Liver (tissue), 9 donors: ENCODE measurements around the gene SYNJ1. TPM values are rescaled to one million over a fixed set of nuclear protein-coding genes. Genes with fewer than 3 reads are reported as not detected.

ENCODE experiments used
- DNase-seq: peaks from one replicate; pipeline ENCODE4 v3.0.0-alpha.2; 2017; ENCODE audit warnings: low spot score
- H3K27ac ChIP-seq, 2 donors: one replicate each; pipeline ENCODE4 v1.7.0; 2013; ENCODE audit warnings: inconsistent platforms in 2 of 2, low read length in 2 of 2, control low read depth in 1 of 2, low read depth in 1 of 2, mild to moderate bottlenecking in 1 of 2
- H3K27me3 ChIP-seq, 4 donors: one replicate each; pipeline versions ENCODE4 v1.6.1 to v1.7.0; 2013; ENCODE audit warnings: low read length in 3 of 4, inconsistent platforms in 1 of 4, mild to moderate bottlenecking in 1 of 4, moderate library complexity in 1 of 4; ENCODE audit not compliant: control insufficient read depth in 4 of 4, insufficient read depth in 4 of 4
- H3K36me3 ChIP-seq, 4 donors: one replicate each; pipeline versions ENCODE4 v1.6.1 to v1.7.0; 2013; ENCODE audit warnings: low read length in 3 of 4, mild to moderate bottlenecking in 3 of 4, low read depth in 1 of 4, moderate library complexity in 1 of 4; ENCODE audit not compliant: control insufficient read depth in 4 of 4, insufficient read depth in 3 of 4
- H3K4me1 ChIP-seq, 4 donors: one replicate each; pipeline versions ENCODE4 v1.6.1 to v1.7.0; 2013; ENCODE audit warnings: low read length in 3 of 4, mild to moderate bottlenecking in 3 of 4, moderate library complexity in 1 of 4; ENCODE audit not compliant: control insufficient read depth in 4 of 4, insufficient read depth in 4 of 4
- H3K4me3 ChIP-seq, 3 donors: one replicate each; pipeline versions ENCODE4 v1.6.1 to v1.7.0; 2013; ENCODE audit warnings: low read length in 3 of 3, control low read depth in 1 of 3, low read depth in 1 of 3, mild to moderate bottlenecking in 1 of 3
- H3K9ac ChIP-seq, 2 donors: one replicate each; pipeline ENCODE4 v1.7.0; 2013; ENCODE audit warnings: low read length in 2 of 2, mild to moderate bottlenecking in 2 of 2, moderate library complexity in 2 of 2, control low read depth in 1 of 2, low read depth in 1 of 2
- H3K9me3 ChIP-seq, 4 donors: one replicate each; pipeline versions ENCODE4 v1.6.1 to v1.7.0; 2013; ENCODE audit warnings: low read length in 3 of 4; ENCODE audit not compliant: control insufficient read depth in 4 of 4
- EGR1 ChIP-seq, 2 donors: IDR thresholded peaks; 2 replicates each; pipeline ENCODE4 v1.6.1; 2016 to 2018; ENCODE audit warnings: antibody characterized with exemption in 2 of 2, low read depth in 2 of 2
- FOXA1 ChIP-seq: IDR thresholded peaks from 2 replicates; pipeline ENCODE4 v1.6.1; 2016; ENCODE audit warnings: antibody characterized with exemption
- FOXA2 ChIP-seq: IDR thresholded peaks from 2 replicates; pipeline ENCODE4 v1.6.1; 2016; ENCODE audit warnings: antibody characterized with exemption
- GABPA ChIP-seq, 2 donors: IDR thresholded peaks in 1 of 2; conservative IDR thresholded peaks in 1 of 2; 2 replicates each; pipeline ENCODE4 v1.6.1; 2016; ENCODE audit warnings: antibody characterized with exemption in 2 of 2, mild to moderate bottlenecking in 1 of 2, moderate library complexity in 1 of 2
- HNF4G ChIP-seq: IDR thresholded peaks from 2 replicates; pipeline ENCODE4 v1.6.1; 2016; ENCODE audit warnings: antibody characterized with exemption
- JUND ChIP-seq, 2 donors: IDR thresholded peaks; 2 replicates each; pipeline ENCODE4 v1.6.1; 2016; ENCODE audit warnings: antibody characterized with exemption in 2 of 2
- NR2F2 ChIP-seq: IDR thresholded peaks from 2 replicates; pipeline ENCODE4 v1.6.1; 2016; ENCODE audit warnings: antibody characterized with exemption
- RAD21 ChIP-seq, 2 donors: IDR thresholded peaks; 2 replicates each; pipeline ENCODE4 v1.6.1; 2016; ENCODE audit warnings: antibody characterized with exemption in 2 of 2, mild to moderate bottlenecking in 2 of 2
- REST ChIP-seq: IDR thresholded peaks from 2 replicates; pipeline ENCODE4 v1.6.1; 2016; ENCODE audit warnings: antibody characterized with exemption, mild to moderate bottlenecking
- RXRA ChIP-seq, 2 donors: IDR thresholded peaks; 2 replicates each; pipeline ENCODE4 v1.6.1; 2017 to 2018; ENCODE audit warnings: antibody characterized with exemption in 2 of 2, mild to moderate bottlenecking in 1 of 2
- SP1 ChIP-seq: IDR thresholded peaks from 2 replicates; pipeline ENCODE4 v1.6.1; 2018; ENCODE audit warnings: antibody characterized with exemption, mild to moderate bottlenecking
- TAF1 ChIP-seq: conservative IDR thresholded peaks from 2 replicates; pipeline ENCODE4 v1.6.1; 2016; ENCODE audit warnings: antibody characterized with exemption, mild to moderate bottlenecking
- YY1 ChIP-seq: IDR thresholded peaks from 2 replicates; pipeline ENCODE4 v1.6.1; 2016; ENCODE audit warnings: antibody characterized with exemption, mild to moderate bottlenecking
- WGBS: extraction: QIAGEN DNeasy Blood & Tissue Kit; methylation state at CpG from one replicate; pipeline ENCODE4 v1.1.7; 2013; 5-methylcytosine and 5-hydroxymethylcytosine counted together
- polyA plus RNA-seq, 2 donors: library from polyadenylated mRNA; stranded (reverse) in 1 of 2; unstranded in 1 of 2; fragments of 200-250 nt in 1 of 2; fragments of >200 nt in 1 of 2; fragmentation: Nextera tagmentation in 1 of 2; extraction: Ambion mirVana in 1 of 2; gene quantifications; one replicate each; pipeline versions ENCODE4 v1.2.1 to v1.2.3, GENCODE V29; 2013 to 2015
- total RNA-seq, 2 donors: library from RNA; depleted of rRNA; stranded (reverse); fragments of >200 nt; gene quantifications; one replicate each; pipeline ENCODE4 v1.2.3, GENCODE V29; 2014
- TF ChIP-seq, protein P1 (sequence below): IDR thresholded peaks from 2 replicates; pipeline ENCODE4 v1.6.1; 2016; ENCODE audit warnings: antibody characterized with exemption
- TF ChIP-seq, protein P2 (sequence below): IDR thresholded peaks from 2 replicates; pipeline ENCODE4 v1.6.1; 2016; ENCODE audit warnings: antibody characterized with exemption
- TF ChIP-seq, protein P3 (sequence below): IDR thresholded peaks from 2 replicates; pipeline ENCODE4 v1.6.1; 2016; ENCODE audit warnings: antibody characterized with exemption
- donor health status: healthy.
- donor health status: healthy.
- donor health status: healthy.
- donor health status: healthy.
- donor health status: healthy.

The SYNJ1 gene
- total and polyA plus RNA-seq, 4 donors = 2.5 to 7.2 (median 5.0) TPM

GRCh38 chr21:32733990-32734613, 6.3 kb upstream of the SYNJ1 start:
- DNase-seq = no peak
- Histone ChIP-seq H3K36me3 (peaks cover 0 to 21% (median 10%) of the 10 kb centered on the region in 4 donors), H3K9me3 (no peaks in the 10 kb centered on the region), H3K4me3 (no peak overlapping the region), H3K27ac (no peak overlapping the region), H3K9ac (no peak overlapping the region), H3K4me1 (no peaks in the 10 kb centered on the region), H3K27me3 (no peaks in the 10 kb centered on the region)
- WGBS = 95% methylated on average over 5 of the region's 5 CpGs
- TF ChIP-seq FOXA1 (no peak), REST (no peak), GABPA (IDR thresholded peaks at IDR 0.05 in 1 of 2, conservative IDR thresholded peaks at IDR 0.05 in 1 of 2) (no peak), FOXA2 (no peak), TAF1 (no peak), SP1 (no peak)
- TF ChIP-seq, protein P1, sequence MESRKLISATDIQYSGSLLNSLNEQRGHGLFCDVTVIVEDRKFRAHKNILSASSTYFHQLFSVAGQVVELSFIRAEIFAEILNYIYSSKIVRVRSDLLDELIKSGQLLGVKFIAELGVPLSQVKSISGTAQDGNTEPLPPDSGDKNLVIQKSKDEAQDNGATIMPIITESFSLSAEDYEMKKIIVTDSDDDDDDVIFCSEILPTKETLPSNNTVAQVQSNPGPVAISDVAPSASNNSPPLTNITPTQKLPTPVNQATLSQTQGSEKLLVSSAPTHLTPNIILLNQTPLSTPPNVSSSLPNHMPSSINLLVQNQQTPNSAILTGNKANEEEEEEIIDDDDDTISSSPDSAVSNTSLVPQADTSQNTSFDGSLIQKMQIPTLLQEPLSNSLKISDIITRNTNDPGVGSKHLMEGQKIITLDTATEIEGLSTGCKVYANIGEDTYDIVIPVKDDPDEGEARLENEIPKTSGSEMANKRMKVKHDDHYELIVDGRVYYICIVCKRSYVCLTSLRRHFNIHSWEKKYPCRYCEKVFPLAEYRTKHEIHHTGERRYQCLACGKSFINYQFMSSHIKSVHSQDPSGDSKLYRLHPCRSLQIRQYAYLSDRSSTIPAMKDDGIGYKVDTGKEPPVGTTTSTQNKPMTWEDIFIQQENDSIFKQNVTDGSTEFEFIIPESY = no peak

GRCh38 chr21:32733356-32733755, 5.5 kb upstream of the SYNJ1 start:
- Histone ChIP-seq H3K36me3 (peaks cover 0 to 17% (median 8%) of the 10 kb centered on the region in 4 donors), H3K27ac (no peak overlapping the region), H3K9ac (no peak overlapping the region), H3K4me1 (peaks cover 0 to 5% (median 4%) of the 10 kb centered on the region in 4 donors), H3K4me3 (no peak overlapping the region), H3K9me3 (no peaks in the 10 kb centered on the region), H3K27me3 (no peaks in the 10 kb centered on the region)
- 97% methylated on average over 6 of the region's 6 CpGs for WGBS
- TF ChIP-seq GABPA (IDR thresholded peaks at IDR 0.05 in 1 of 2, conservative IDR thresholded peaks at IDR 0.05 in 1 of 2) (no peak), REST (no peak), FOXA1 (no peak), YY1 (no peak), NR2F2 (no peak), FOXA2 (no peak), JUND (IDR thresholded peaks at IDR 0.05) (no peak), SP1 (no peak), RXRA (IDR thresholded peaks at IDR 0.05) (no peak), TAF1 (no peak), RAD21 (IDR thresholded peaks at IDR 0.05) (no peak), EGR1 (IDR thresholded peaks at IDR 0.05; ENCODE audit: low read depth in 2 of 2) (no peak), HNF4G (no peak)
- TF ChIP-seq, protein P2, sequence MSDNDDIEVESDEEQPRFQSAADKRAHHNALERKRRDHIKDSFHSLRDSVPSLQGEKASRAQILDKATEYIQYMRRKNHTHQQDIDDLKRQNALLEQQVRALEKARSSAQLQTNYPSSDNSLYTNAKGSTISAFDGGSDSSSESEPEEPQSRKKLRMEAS = no peak
- TF ChIP-seq, protein P3, sequence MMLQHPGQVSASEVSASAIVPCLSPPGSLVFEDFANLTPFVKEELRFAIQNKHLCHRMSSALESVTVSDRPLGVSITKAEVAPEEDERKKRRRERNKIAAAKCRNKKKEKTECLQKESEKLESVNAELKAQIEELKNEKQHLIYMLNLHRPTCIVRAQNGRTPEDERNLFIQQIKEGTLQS = no peak
- TF ChIP-seq, protein P1 = no peak
- DNase-seq = no peak
